HCT116 (cell line): Measurements from ENCODE around the gene BRINP1. TPM values are rescaled to one million over a fixed set of nuclear protein-coding genes. Genes with fewer than 3 reads are reported as not detected.

ENCODE experiments used
- ATAC-seq: fragments of 200-7000 bp; cut with Tn5 transposase; 2 replicates; pipeline ENCODE4 v1.9.1; 2020; ENCODE audit warnings: mild to moderate bottlenecking, moderate library complexity
- BruUV-seq: library from RNA; stranded (reverse); fragments of 400-500 nt; replicated peaks from 2 replicates; lab custom pipeline; 2021; lab: Mats Ljungman, UMichigan
- CTCF ChIA-PET: fragments of 300-600 bp; sonication (Branson Sonifier 250); formaldehyde crosslinking; loops from one replicate; lab custom pipeline; 2021; ENCODE audit warnings: antibody characterized with exemption; lab: Charles Lee
- POLR2A ChIA-PET: fragments of 300-600, 350-600 bp; sonication (Branson Sonifier 250); formaldehyde crosslinking; loops from one replicate; lab custom pipeline; 2021; ENCODE audit warnings: antibody characterized with exemption; lab: Charles Lee
- RAD21 ChIA-PET, 2 experiments: fragments of 300-600 bp; sonication (Branson Sonifier 250); formaldehyde crosslinking; loops; one replicate each; lab custom pipeline; 2023; ENCODE audit warnings: low total read pairs in 2 of 2; ENCODE audit not compliant: uncharacterized antibody in 2 of 2, unreplicated experiment in 2 of 2, low non-redundant PET in 1 of 2; lab: Charles Lee
- DNase-seq: peaks from one replicate; pipeline ENCODE4 v3.0.0-alpha.2; 2010; ENCODE audit warnings: low read depth, low spot score
- H2AFZ ChIP-seq: fragments of 200-600 bp; shearing (Covaris generic), sonication (generic); 2 replicates; pipeline ENCODE4 v1.6.1; 2017; ENCODE audit warnings: low read depth, mixed run types, mixed read lengths, antibody characterized with exemption, low read length; ENCODE audit not compliant: poor library complexity, severe bottlenecking
- H3K27ac ChIP-seq: 2 replicates; pipeline ENCODE4 v1.5.1; 2012; ENCODE audit warnings: low read depth, low read length
- H3K27me3 ChIP-seq: fragments of 200-600 bp; sonication (generic); 2 replicates; pipeline ENCODE4 v1.6.1; 2016; ENCODE audit warnings: mixed run types, low read length, mixed read lengths; ENCODE audit not compliant: insufficient read depth
- H3K36me3 ChIP-seq, 2 experiments: fragments of 200-500 bp in 1 of 2; fragments of 200-600 bp in 1 of 2; sonication (Bioruptor generic) in 1 of 2; sonication (generic) in 1 of 2; 2 replicates each; pipeline versions ENCODE4 v1.5.1 to v1.6.1; 2014 to 2016; ENCODE audit warnings: low read length in 2 of 2, inconsistent platforms in 1 of 2, mixed read lengths in 1 of 2, mixed run types in 1 of 2; ENCODE audit not compliant: insufficient read depth in 2 of 2, control insufficient read depth in 1 of 2
- H3K4me1 ChIP-seq, 2 experiments: fragments of 200-600 bp in 1 of 2; sonication (generic) in 1 of 2; 2 replicates each; pipeline versions ENCODE4 v1.5.1 to v1.6.1; 2012 to 2017; ENCODE audit warnings: low read length in 2 of 2, inconsistent platforms in 1 of 2, mild to moderate bottlenecking in 1 of 2, mixed read lengths in 1 of 2, mixed run types in 1 of 2, moderate library complexity in 1 of 2; ENCODE audit not compliant: insufficient read depth in 2 of 2, control insufficient read depth in 1 of 2
- H3K4me2 ChIP-seq: fragments of 200-600 bp; sonication (generic); 2 replicates; pipeline ENCODE4 v1.6.1; 2017; ENCODE audit warnings: mixed run types, low read length, mixed read lengths
- H3K4me3 ChIP-seq, 2 experiments: fragments of 200-600 bp in 1 of 2; sonication (generic) in 1 of 2; replicated peaks in 1 of 2; 2 replicates each; pipeline ENCODE4 v1.5.1; 2011 to 2016; ENCODE audit warnings: low read length in 2 of 2, control low read depth in 1 of 2, low read depth in 1 of 2, mild to moderate bottlenecking in 1 of 2, mixed read lengths in 1 of 2, mixed run types in 1 of 2
- H3K79me2 ChIP-seq: fragments of 200-600 bp; sonication (generic); 2 replicates; pipeline ENCODE4 v1.6.1; 2017; ENCODE audit warnings: mild to moderate bottlenecking, mixed run types, low read length, moderate library complexity, mixed read lengths; ENCODE audit not compliant: insufficient read depth
- H3K9ac ChIP-seq: fragments of 200-600 bp; sonication (generic); 2 replicates; pipeline ENCODE4 v1.6.1; 2016; ENCODE audit warnings: low read length, mixed read lengths
- H3K9me2 ChIP-seq: fragments of 200-600 bp; sonication (generic), shearing (Covaris generic); 2 replicates; pipeline ENCODE4 v1.6.1; 2017; ENCODE audit warnings: mixed run types, mild to moderate bottlenecking, moderate library complexity; ENCODE audit not compliant: insufficient read depth
- H3K9me3 ChIP-seq, 2 experiments: fragments of 200-500 bp in 1 of 2; fragments of 200-600 bp in 1 of 2; sonication (Bioruptor generic) in 1 of 2; sonication (generic) in 1 of 2; 2 replicates each; pipeline ENCODE4 v1.6.1; 2014 to 2017; ENCODE audit warnings: low read length in 2 of 2, mixed read lengths in 2 of 2, inconsistent platforms in 1 of 2, low read depth in 1 of 2, mild to moderate bottlenecking in 1 of 2, mixed run types in 1 of 2, moderate library complexity in 1 of 2; ENCODE audit not compliant: control insufficient read depth in 1 of 2, insufficient read depth in 1 of 2
- H4K20me1 ChIP-seq: fragments of 200-600 bp; sonication (generic), shearing (Covaris generic); 2 replicates; pipeline ENCODE4 v1.6.1; 2017; ENCODE audit warnings: mixed run types, mild to moderate bottlenecking, moderate library complexity; ENCODE audit not compliant: insufficient read depth
- CBX3 ChIP-seq: IDR thresholded peaks from 2 replicates; pipeline ENCODE4 v1.6.1; 2012; ENCODE audit warnings: low read depth
- CTCF ChIP-seq, 3 experiments: fragments of 200-600 bp in 1 of 3; sonication (generic) in 1 of 3; IDR thresholded peaks in 2 of 3; conservative IDR thresholded peaks in 1 of 3; 2 replicates each; pipeline ENCODE4 v1.5.1; 2012 to 2017; ENCODE audit warnings: low read depth in 2 of 3, low read length in 2 of 3, antibody characterized with exemption in 1 of 3, borderline replicate concordance in 1 of 3, control low read depth in 1 of 3, mild to moderate bottlenecking in 1 of 3, mixed read lengths in 1 of 3, mixed run types in 1 of 3, moderate library complexity in 1 of 3; ENCODE audit not compliant: insufficient read depth in 1 of 3
- EGR1 ChIP-seq: IDR thresholded peaks from 2 replicates; pipeline ENCODE4 v1.6.1; 2012; ENCODE audit warnings: low read depth
- EZH2 ChIP-seq: fragments of 200-600 bp; sonication (generic); IDR thresholded peaks from 2 replicates; pipeline ENCODE4 v1.6.1; 2017; ENCODE audit warnings: antibody characterized with exemption, mixed run types
- FOSL1 ChIP-seq: IDR thresholded peaks from 2 replicates; pipeline ENCODE4 v1.6.1; 2012; ENCODE audit warnings: low read depth
- JUND ChIP-seq: IDR thresholded peaks from 2 replicates; pipeline ENCODE4 v1.6.1; 2012
- MAX ChIP-seq: IDR thresholded peaks from 2 replicates; pipeline ENCODE4 v1.6.1; 2012
- POLR2AphosphoS5 ChIP-seq: IDR thresholded peaks from 2 replicates; pipeline ENCODE4 v1.6.1; 2011; ENCODE audit warnings: mild to moderate bottlenecking, low read depth, low read length, moderate library complexity
- RAD21 ChIP-seq: IDR thresholded peaks from 2 replicates; pipeline ENCODE4 v1.6.1; 2012; ENCODE audit warnings: low read depth, mild to moderate bottlenecking
- REST ChIP-seq: IDR thresholded peaks from 2 replicates; pipeline ENCODE4 v1.6.1; 2012; ENCODE audit warnings: low read depth
- SIN3A ChIP-seq: IDR thresholded peaks from 2 replicates; pipeline ENCODE4 v1.6.1; 2012; ENCODE audit warnings: low read depth
- TCF7L2 ChIP-seq: IDR thresholded peaks from 2 replicates; pipeline ENCODE4 v1.7.0; 2011; ENCODE audit warnings: borderline replicate concordance, inconsistent platforms; ENCODE audit not compliant: insufficient read depth, insufficient read length; ENCODE audit errors: extremely low read depth
- ZFX ChIP-seq: fragments of 450-650 bp; IDR thresholded peaks from 2 replicates; pipeline ENCODE4 v1.6.1; 2017
- intact Hi-C: fragments of 100-400 bp; cut with micrococcal nuclease; formaldehyde crosslinking; loops from 2 replicates; pipeline ENCODE4 v1.10.0; 2022
- total RNA-seq: library from RNA; stranded (reverse); gene quantifications from one replicate; pipeline ENCODE4 v1.2.1, GENCODE V29; 2021; ENCODE audit not compliant: unreplicated experiment

BRINP1 gene
- total RNA-seq, 1 experiment from 2014 or later = not detected

DNA sequence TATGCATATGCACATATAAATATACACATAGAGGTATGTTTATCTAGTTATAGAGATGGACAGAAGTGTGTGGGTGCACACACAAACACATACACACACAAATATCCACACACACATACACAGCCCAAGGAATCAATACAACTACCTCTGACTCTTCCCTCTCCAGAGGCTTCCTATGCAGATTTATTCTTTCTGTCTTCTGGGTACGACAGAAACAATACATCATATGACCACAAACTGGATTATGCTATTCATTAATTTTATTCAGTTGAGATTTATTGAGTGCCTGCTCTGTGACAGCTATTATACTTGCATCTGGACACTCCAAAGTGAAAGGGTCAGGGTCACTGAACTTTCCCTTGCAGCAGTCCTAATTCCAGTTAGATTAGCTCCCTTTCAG, 155.8 kb downstream of the BRINP1 start:
- ChIA-PET POLR2A (no interaction called here), RAD21 (no interaction called here), CTCF (no interaction called here)
- BruUV-seq = no TSS peak
- Histone ChIP-seq H3K4me2 (no peak overlapping the region), H3K9me2 (no peaks in the 10 kb centered on the region), H3K27ac (no peak overlapping the region), H4K20me1 (no peaks in the 10 kb centered on the region), H3K4me3 (no peak overlapping the region), H3K4me1 (no peaks in the 10 kb centered on the region), H3K36me3 (no peaks in the 10 kb centered on the region), H2AFZ (no peak overlapping the region), H3K27me3 (no peaks in the 10 kb centered on the region), H3K9me3 (peaks cover 12 to 16% of the 10 kb centered on the region in 2 experiments; a peak in 2 of 4 replicates), H3K79me2 (no peaks in the 10 kb centered on the region), H3K9ac (no peak overlapping the region)
- DNase-seq (no peak), ATAC-seq (no peak)
- TF ChIP-seq CTCF (IDR thresholded peaks at IDR 0.05 in 2 of 3, conservative IDR thresholded peaks at IDR 0.05 in 1 of 3; ENCODE audit: borderline replicate concordance in 1 of 3, insufficient read depth in 1 of 3, low read depth in 2 of 3, low read length in 2 of 3) (no peak), FOSL1 (no peak), CBX3 (no peak), EGR1 (no peak), POLR2AphosphoS5 (no peak), JUND (no peak)
- intact Hi-C loops = no loop called here

- POLR2A ChIA-PET = no interaction called here
- no peak for ATAC-seq
- Histone ChIP-seq H3K9ac (no peak overlapping the region), H2AFZ (no peak overlapping the region), H3K27ac (no peak overlapping the region), H3K36me3 (no peaks in the 10 kb centered on the region), H3K9me2 (no peaks in the 10 kb centered on the region), H3K4me3 (no peak overlapping the region), H3K79me2 (no peaks in the 10 kb centered on the region), H3K27me3 (no peaks in the 10 kb centered on the region), H4K20me1 (no peaks in the 10 kb centered on the region), H3K9me3 (peaks cover 0 to 23% of the 10 kb centered on the region in 2 experiments; a peak in 2 of 4 replicates), H3K4me2 (no peak overlapping the region), H3K4me1 (no peaks in the 10 kb centered on the region)
- no peak for TF ChIP-seq RAD21
- no peak for TF ChIP-seq REST
- no peak for TF ChIP-seq EZH2
- TF ChIP-seq ZFX = no peak
- TF ChIP-seq MAX = no peak
- no peak for TF ChIP-seq SIN3A
- no peak for TF ChIP-seq TCF7L2
- DNase-seq = no peak
- no TSS peak for BruUV-seq
- CTCF ChIA-PET = no interaction called here
- RAD21 ChIA-PET = no interaction called here
- intact Hi-C loops = no loop called here
Measured at GRCh38 chr9:119197893-119198607, 171.2 kb downstream of the BRINP1 start.
